ENCODE data around the gene MRPL28.

DNA sequence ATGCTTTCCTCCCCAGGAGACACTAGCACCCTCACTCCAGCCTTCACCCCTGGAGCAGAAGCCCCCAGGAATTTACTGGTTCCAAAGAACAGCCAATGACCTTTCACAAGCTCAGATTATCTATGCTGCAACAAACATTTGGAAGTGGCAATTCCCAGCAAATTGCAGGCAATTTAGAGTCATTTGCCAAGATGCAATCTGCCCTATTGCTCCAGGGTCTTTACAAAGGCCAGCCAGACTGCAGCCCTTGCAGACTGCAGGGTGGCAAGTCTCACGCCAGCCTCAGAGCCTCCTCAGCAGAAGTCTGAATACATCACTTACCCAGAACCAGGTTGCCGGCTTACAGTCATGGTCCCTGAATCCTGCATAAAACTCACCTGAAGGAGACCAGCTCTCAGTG is 39.6 kb downstream of the MRPL28 start:
- TF ChIP-seq POLR2A (IDR thresholded peaks at IDR 0.05), result no peak
- TF ChIP-seq, protein P1, sequence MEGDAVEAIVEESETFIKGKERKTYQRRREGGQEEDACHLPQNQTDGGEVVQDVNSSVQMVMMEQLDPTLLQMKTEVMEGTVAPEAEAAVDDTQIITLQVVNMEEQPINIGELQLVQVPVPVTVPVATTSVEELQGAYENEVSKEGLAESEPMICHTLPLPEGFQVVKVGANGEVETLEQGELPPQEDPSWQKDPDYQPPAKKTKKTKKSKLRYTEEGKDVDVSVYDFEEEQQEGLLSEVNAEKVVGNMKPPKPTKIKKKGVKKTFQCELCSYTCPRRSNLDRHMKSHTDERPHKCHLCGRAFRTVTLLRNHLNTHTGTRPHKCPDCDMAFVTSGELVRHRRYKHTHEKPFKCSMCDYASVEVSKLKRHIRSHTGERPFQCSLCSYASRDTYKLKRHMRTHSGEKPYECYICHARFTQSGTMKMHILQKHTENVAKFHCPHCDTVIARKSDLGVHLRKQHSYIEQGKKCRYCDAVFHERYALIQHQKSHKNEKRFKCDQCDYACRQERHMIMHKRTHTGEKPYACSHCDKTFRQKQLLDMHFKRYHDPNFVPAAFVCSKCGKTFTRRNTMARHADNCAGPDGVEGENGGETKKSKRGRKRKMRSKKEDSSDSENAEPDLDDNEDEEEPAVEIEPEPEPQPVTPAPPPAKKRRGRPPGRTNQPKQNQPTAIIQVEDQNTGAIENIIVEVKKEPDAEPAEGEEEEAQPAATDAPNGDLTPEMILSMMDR (IDR thresholded peaks at IDR 0.05), result no peak

Data from tibial nerve (tissue), 3 donors.